Panc1 (cell line): Measurements from ENCODE around the gene VMO1. TPM values are rescaled to one million over a fixed set of nuclear protein-coding genes. Genes with fewer than 3 reads are reported as not detected.
"Not testable (repeated sequence)": the region's sequence is repeated elsewhere in the genome, so short reads cannot be mapped to it uniquely, and the experiment has no call there.

ENCODE experiments used
- ATAC-seq: fragments of 200-7000 bp; cut with Tn5 transposase; 2 replicates; pipeline ENCODE4 v1.9.1; 2020; ENCODE audit warnings: mild to moderate bottlenecking, moderate library complexity
- BruUV-seq: library from RNA; stranded (reverse); fragments of 400-500 nt; replicated peaks from 2 replicates; lab custom pipeline; 2021; lab: Mats Ljungman, UMichigan
- CTCF ChIA-PET: fragments of 300-600 bp; sonication (Branson Sonifier 250); formaldehyde crosslinking; loops from one replicate; lab custom pipeline; 2022; ENCODE audit warnings: antibody characterized with exemption; lab: Charles Lee
- POLR2A ChIA-PET: fragments of 300-600 bp; sonication (Branson Sonifier 250); formaldehyde crosslinking; loops from one replicate; lab custom pipeline; 2022; ENCODE audit warnings: antibody characterized with exemption; lab: Charles Lee
- DNase-seq: peaks from one replicate; pipeline ENCODE4 v3.0.0-alpha.2; 2010; ENCODE audit warnings: low read depth, low spot score
- H3K27ac ChIP-seq: 2 replicates; pipeline ENCODE4 v1.5.1; 2011; ENCODE audit warnings: mild to moderate bottlenecking, low read length, inconsistent platforms
- H3K27me3 ChIP-seq: fragments of 200-500 bp; sonication (Bioruptor generic); 2 replicates; pipeline ENCODE4 v1.6.0; 2014; ENCODE audit warnings: low read length, inconsistent platforms; ENCODE audit not compliant: control insufficient read depth, insufficient read depth
- H3K36me3 ChIP-seq: fragments of 200-500 bp; sonication (Bioruptor generic); 2 replicates; pipeline ENCODE4 v1.5.1; 2014; ENCODE audit warnings: inconsistent platforms, mild to moderate bottlenecking, low read length, moderate library complexity; ENCODE audit not compliant: control insufficient read depth, insufficient read depth
- H3K4me1 ChIP-seq: 2 replicates; pipeline ENCODE4 v1.5.1; 2011; ENCODE audit warnings: inconsistent platforms, mild to moderate bottlenecking, low read length, moderate library complexity; ENCODE audit not compliant: control insufficient read depth, insufficient read depth
- H3K4me3 ChIP-seq, 2 experiments: 2 replicates each; pipeline ENCODE4 v1.5.1; 2011 to 2012; ENCODE audit warnings: low read depth in 2 of 2, low read length in 2 of 2, mild to moderate bottlenecking in 2 of 2, inconsistent platforms in 1 of 2, moderate library complexity in 1 of 2
- H3K9me3 ChIP-seq: fragments of 200-500 bp; sonication (Bioruptor generic); 2 replicates; pipeline ENCODE4 v1.5.1; 2014; ENCODE audit warnings: low read depth, mild to moderate bottlenecking, inconsistent platforms, low read length, moderate library complexity; ENCODE audit not compliant: control insufficient read depth, insufficient read depth
- CTCF ChIP-seq: fragments of 450-650 bp; IDR thresholded peaks from 2 replicates; pipeline ENCODE4 v1.5.1; 2017; ENCODE audit warnings: mild to moderate bottlenecking
- POLR2AphosphoS5 ChIP-seq: IDR thresholded peaks from 2 replicates; pipeline ENCODE4 v1.6.1; 2012; ENCODE audit warnings: mild to moderate bottlenecking, low read depth, low read length, moderate library complexity
- in situ Hi-C: cut with HindIII; loops from 2 replicates; pipeline ENCODE4 v1.10.0; 2016; ENCODE audit warnings: low sequenced_read_pairs, low pct_unique_long_range_greater_than_20kb
- intact Hi-C: fragments of 100-400 bp; cut with micrococcal nuclease; formaldehyde crosslinking; loops from one replicate; pipeline ENCODE4 v1.10.0; 2022; ENCODE audit not compliant: unreplicated experiment
- total RNA-seq: library from RNA; stranded (reverse); gene quantifications from one replicate; pipeline ENCODE4 v1.2.1, GENCODE V29; 2021; ENCODE audit not compliant: unreplicated experiment

VMO1 gene
- total RNA-seq, 1 experiment from 2014 or later = 0.49 TPM

DNA sequence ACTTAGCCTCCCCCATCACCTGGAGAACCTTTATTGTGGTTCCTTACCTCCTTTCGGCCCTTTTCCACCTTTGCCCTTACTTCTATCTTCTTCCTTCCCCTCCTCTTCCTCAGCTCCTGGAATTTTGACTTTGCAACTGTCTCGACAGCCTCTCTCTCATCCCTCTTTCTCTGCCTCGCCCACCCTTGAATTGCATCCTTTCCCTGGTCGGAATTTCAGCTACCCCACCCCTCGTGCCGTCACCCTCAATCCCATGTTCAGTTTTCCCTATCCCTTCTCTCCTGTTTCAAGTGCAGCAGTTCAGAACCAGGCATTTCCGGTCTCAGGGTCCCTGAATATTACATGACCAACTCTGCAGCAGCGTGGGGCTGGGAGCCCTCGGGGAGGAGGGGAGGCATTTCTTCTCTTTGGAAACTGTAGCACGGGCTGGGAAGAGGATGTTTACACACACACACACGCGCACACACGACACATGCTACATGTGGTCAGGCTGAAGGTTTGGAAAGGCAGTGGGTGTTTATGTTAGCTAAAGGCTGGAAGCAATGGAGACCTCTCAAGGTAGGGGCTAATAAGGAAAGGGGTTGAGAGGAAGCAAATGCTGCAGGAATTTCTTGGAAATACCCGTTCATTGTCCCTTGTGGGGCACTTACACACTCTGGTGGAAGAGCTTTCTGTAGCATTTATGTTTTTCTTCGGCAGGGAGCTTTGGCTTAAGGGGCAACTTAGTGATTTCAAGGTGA is 47.9 kb upstream of the VMO1 start:
- Histone ChIP-seq H3K4me1 (peaks cover 9% of the 10 kb centered on the region), H3K36me3 (no peaks in the 10 kb centered on the region), H3K9me3 (no peaks in the 10 kb centered on the region), H3K27me3 (no peaks in the 10 kb centered on the region), H3K27ac (peak overlapping the region; percentile 75), H3K4me3 (peak overlapping the region; percentile 73 to 86)
- BruUV-seq = TSS peak; percentile 79
- ATAC-seq (peak; percentile 44; the same call in 1 of the 2 replicates), DNase-seq (no peak)
- in situ Hi-C loops = no loop called here
- no peak for TF ChIP-seq CTCF
- intact Hi-C loops = no loop called here
- CTCF ChIA-PET = no interaction called here
- POLR2A ChIA-PET = no interaction called here

- ATAC-seq (peak; percentile 94), DNase-seq (peak; percentile 78)
- CTCF ChIA-PET = no interaction called here
These were observed 47.2 kb upstream of the VMO1 start, which contains the start of gene MINK1 for GRCh38 chr17:4833178-4833940. TSS of gene MINK1 (plus strand) at chr17:4833340. CDS start at chr17:4833584, 244 bp downstream.

DNA sequence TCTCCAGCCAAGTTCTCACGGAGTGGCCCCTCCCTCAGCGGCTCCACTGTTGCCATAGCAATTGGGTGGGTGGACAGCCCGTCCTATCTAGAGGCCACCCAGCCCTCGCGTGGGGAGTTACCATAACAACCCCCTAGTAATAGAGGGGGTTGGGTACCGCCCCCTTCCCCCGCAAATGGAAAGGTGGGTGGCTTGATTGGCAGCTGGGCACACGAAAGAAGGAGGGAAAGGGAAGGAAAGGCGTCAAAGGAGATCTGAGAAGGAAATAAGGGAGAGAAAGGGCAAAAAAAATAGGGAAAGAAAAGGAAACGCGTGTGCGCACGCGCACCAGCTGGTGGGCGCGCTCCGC is 46.6 kb upstream of the VMO1 start:
- POLR2A ChIA-PET, H3K4me1 ChIP-seq, H3K9me3 ChIP-seq, H3K36me3 ChIP-seq, CTCF ChIA-PET, intact Hi-C loops, H3K27me3 ChIP-seq, BruUV-seq, DNase-seq, in situ Hi-C loops: not testable (repeated sequence)
- Histone ChIP-seq H3K4me3 (peak overlapping the region; percentile 73 to 86), H3K27ac (peak overlapping the region; percentile 81)
- peak; percentile 32; the same call in 1 of the 2 replicates for ATAC-seq

More at GRCh38 chr17:4833178-4833940, 47.2 kb upstream of the VMO1 start, which contains the start of gene MINK1:
- H3K9me3 ChIP-seq = no peaks in the 10 kb centered on the region
- no TSS peak for BruUV-seq
- POLR2A ChIA-PET = no interaction called here
- peaks cover 9% of the 10 kb centered on the region for H3K4me1 ChIP-seq
- peak within 1 kb of the TSS; percentile 73 to 86 for H3K4me3 ChIP-seq
- in situ Hi-C loops = no loop called here
- H3K36me3 ChIP-seq = no peaks in the 10 kb centered on the region
- no peaks in the 10 kb centered on the region for H3K27me3 ChIP-seq
- intact Hi-C loops = no loop called here
- H3K27ac ChIP-seq = peak within 1 kb of the TSS; percentile 81
- TF ChIP-seq POLR2AphosphoS5 = 0 out of 2 replicates have a peak, but pooled peaks have one; percentile 34
- no peak for TF ChIP-seq CTCF
